Measurements from ENCODE around the gene CDH15. TPM values are rescaled to one million over a fixed set of nuclear protein-coding genes. Genes with fewer than 3 reads are reported as not detected.

The CDH15 gene
- total and polyA plus RNA-seq, 2 of the 13 experiments (the other 11 are each of a cell fraction or from before 2014, with no cell fraction given), result 0.74 to 2.2 TPM

DNA sequence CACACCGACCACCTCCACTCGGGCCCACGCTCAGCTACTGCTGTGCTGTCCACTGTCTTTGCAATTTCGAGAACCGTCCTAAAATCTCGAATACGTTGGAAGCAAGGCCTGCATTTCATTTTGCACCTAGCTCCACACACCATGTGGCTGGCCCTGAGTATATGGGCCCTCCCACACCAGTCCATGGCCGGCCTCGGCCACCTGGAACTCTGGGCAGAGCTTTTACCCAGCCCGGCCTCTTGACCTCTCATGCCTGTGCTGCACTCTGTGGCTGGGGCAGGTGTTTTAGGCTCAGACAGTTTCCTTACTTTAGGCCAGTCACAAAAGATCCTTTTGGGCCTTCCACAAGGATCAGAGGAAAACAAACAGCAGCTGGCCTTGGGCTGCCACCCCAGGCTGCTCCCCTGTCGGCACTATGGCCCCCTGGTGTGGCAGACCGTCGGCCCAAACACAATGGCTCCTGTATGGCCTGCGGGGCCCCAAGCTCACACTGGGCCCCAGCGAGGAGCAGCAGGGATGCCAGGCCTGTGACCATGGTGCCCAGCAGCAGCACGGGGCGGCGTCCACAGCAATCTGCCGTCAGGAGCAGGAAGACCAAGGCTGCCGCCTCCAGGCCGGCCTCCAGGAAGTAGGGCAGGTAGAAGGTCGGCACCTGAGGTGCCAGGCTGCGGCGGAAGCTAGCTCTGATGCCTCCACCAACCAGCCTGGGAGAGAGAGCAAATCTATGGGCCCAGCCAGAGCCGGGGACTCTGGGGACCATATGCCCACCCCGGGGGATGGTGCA lies 26.3 kb downstream of the CDH15 start (continued):
- TF ChIP-seq, protein P1, sequence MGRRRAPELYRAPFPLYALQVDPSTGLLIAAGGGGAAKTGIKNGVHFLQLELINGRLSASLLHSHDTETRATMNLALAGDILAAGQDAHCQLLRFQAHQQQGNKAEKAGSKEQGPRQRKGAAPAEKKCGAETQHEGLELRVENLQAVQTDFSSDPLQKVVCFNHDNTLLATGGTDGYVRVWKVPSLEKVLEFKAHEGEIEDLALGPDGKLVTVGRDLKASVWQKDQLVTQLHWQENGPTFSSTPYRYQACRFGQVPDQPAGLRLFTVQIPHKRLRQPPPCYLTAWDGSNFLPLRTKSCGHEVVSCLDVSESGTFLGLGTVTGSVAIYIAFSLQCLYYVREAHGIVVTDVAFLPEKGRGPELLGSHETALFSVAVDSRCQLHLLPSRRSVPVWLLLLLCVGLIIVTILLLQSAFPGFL (CRISPR knock-in tag; IDR thresholded peaks at IDR 0.05), result no peak
- TF ChIP-seq ARHGAP35 (CRISPR knock-in tag; IDR thresholded peaks at IDR 0.05; ENCODE audit: borderline replicate concordance) (no peak; the same call in 1 of the 2 replicates), BRD4 (CRISPR knock-in tag; IDR thresholded peaks at IDR 0.05) (peak; percentile 68; the same call in 1 of the 2 replicates), RBM22 (optimal IDR thresholded peaks at IDR 0.05; ENCODE audit: low read length) (no peak), MIXL1 (CRISPR knock-in tag; IDR thresholded peaks at IDR 0.05) (0 out of 2 replicates have a peak, but pooled peaks have one; percentile 55), SMAD1 (CRISPR knock-in tag; IDR thresholded peaks at IDR 0.05; ENCODE audit: borderline replicate concordance, low read depth) (0 out of 2 replicates have a peak, but pooled peaks have one; percentile 29), FOXA1 (IDR thresholded peaks at IDR 0.05) (no peak), FOXA1 (CRISPR knock-in tag; IDR thresholded peaks at IDR 0.05) (peak; percentile 93), MED8 (CRISPR knock-in tag; IDR thresholded peaks at IDR 0.05; ENCODE audit: insufficient replicate concordance) (peak; percentile 81), MAFG (CRISPR knock-in tag; IDR thresholded peaks at IDR 0.05) (no peak), MZF1 (CRISPR knock-in tag; IDR thresholded peaks at IDR 0.05; ENCODE audit: borderline replicate concordance) (no peak), ATRX (CRISPR knock-in tag; IDR thresholded peaks at IDR 0.05; ENCODE audit: borderline replicate concordance) (no peak), ZNF343 (CRISPR knock-in tag; IDR thresholded peaks at IDR 0.05) (no peak), ERF (CRISPR knock-in tag; IDR thresholded peaks at IDR 0.05) (peak; percentile 91; the same call in 1 of the 2 replicates), TCF12 (IDR thresholded peaks at IDR 0.05) (no peak), TCF12 (CRISPR knock-in tag; IDR thresholded peaks at IDR 0.05) (peak; percentile 89; the same call in 1 of the 2 replicates), ELF4 (CRISPR knock-in tag; IDR thresholded peaks at IDR 0.05; ENCODE audit: borderline replicate concordance) (no peak)
- TF ChIP-seq, protein P2, sequence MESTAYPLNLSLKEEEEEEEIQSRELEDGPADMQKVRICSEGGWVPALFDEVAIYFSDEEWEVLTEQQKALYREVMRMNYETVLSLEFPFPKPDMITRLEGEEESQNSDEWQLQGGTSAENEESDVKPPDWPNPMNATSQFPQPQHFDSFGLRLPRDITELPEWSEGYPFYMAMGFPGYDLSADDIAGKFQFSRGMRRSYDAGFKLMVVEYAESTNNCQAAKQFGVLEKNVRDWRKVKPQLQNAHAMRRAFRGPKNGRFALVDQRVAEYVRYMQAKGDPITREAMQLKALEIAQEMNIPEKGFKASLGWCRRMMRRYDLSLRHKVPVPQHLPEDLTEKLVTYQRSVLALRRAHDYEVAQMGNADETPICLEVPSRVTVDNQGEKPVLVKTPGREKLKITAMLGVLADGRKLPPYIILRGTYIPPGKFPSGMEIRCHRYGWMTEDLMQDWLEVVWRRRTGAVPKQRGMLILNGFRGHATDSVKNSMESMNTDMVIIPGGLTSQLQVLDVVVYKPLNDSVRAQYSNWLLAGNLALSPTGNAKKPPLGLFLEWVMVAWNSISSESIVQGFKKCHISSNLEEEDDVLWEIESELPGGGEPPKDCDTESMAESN (CRISPR knock-in tag; conservative IDR thresholded peaks at IDR 0.05), result peak; percentile 81
- TF ChIP-seq, protein P3, sequence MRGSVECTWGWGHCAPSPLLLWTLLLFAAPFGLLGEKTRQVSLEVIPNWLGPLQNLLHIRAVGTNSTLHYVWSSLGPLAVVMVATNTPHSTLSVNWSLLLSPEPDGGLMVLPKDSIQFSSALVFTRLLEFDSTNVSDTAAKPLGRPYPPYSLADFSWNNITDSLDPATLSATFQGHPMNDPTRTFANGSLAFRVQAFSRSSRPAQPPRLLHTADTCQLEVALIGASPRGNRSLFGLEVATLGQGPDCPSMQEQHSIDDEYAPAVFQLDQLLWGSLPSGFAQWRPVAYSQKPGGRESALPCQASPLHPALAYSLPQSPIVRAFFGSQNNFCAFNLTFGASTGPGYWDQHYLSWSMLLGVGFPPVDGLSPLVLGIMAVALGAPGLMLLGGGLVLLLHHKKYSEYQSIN (CRISPR knock-in tag; IDR thresholded peaks at IDR 0.05; ENCODE audit: borderline replicate concordance), result no peak
- TF ChIP-seq, protein P4, sequence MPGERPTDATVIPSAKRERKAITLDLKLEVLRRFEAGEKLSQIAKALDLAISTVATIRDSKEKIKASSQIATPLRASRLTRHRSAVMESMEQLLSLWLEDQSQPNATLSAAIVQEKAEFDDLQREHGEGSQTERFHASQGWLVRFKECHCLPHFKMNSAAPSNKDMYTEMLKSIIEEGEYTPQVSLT (CRISPR knock-in tag; IDR thresholded peaks at IDR 0.05; ENCODE audit: borderline replicate concordance, low read depth), result no peak
- TF ChIP-seq, protein P5, sequence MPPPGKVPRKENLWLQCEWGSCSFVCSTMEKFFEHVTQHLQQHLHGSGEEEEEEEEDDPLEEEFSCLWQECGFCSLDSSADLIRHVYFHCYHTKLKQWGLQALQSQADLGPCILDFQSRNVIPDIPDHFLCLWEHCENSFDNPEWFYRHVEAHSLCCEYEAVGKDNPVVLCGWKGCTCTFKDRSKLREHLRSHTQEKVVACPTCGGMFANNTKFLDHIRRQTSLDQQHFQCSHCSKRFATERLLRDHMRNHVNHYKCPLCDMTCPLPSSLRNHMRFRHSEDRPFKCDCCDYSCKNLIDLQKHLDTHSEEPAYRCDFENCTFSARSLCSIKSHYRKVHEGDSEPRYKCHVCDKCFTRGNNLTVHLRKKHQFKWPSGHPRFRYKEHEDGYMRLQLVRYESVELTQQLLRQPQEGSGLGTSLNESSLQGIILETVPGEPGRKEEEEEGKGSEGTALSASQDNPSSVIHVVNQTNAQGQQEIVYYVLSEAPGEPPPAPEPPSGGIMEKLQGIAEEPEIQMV (CRISPR knock-in tag; IDR thresholded peaks at IDR 0.05; ENCODE audit: low read depth), result peak; percentile 51; the same call in 1 of the 2 replicates
- TF ChIP-seq, protein P6, sequence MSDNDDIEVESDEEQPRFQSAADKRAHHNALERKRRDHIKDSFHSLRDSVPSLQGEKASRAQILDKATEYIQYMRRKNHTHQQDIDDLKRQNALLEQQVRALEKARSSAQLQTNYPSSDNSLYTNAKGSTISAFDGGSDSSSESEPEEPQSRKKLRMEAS (IDR thresholded peaks at IDR 0.05), result peak; percentile 93
